ENCODE results near the gene GTF2IRD1.
"Not testable (repeated sequence)": the region's sequence is repeated elsewhere in the genome, so short reads cannot be mapped to it uniquely, and the experiment has no call there.

Gene GTF2IRD1

GRCh38 chr7:74518654-74519053, 64.9 kb downstream of the GTF2IRD1 start:
- DNase-seq: no peak

DNA sequence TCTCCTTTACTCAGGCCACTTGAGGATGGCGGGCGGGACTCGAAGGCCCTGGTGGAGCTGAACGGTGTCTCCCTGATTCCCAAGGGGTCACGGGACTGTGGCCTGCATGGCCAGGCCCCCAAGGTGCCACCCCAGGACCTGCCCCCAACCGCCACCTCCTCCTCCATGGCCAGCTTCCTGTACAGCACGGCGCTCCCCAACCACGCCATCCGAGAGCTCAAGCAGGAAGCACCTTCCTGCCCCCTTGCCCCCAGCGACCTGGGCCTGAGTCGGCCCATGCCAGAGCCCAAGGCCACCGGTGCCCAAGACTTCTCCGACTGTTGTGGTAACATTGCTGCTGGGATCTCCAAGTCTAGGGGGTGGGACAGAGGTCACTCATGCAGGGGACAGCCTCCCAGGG, 65.7 kb downstream of the GTF2IRD1 start:
- DNase-seq: no peak

GRCh38 chr7:74521855-74522254, 68.1 kb downstream of the GTF2IRD1 start:
- DNase-seq: no peak

GRCh38 chr7:74522281-74522905, 68.7 kb downstream of the GTF2IRD1 start:
- DNase-seq: no peak

GRCh38 chr7:74523015-74523414, 69.3 kb downstream of the GTF2IRD1 start:
- no peak for DNase-seq

DNA sequence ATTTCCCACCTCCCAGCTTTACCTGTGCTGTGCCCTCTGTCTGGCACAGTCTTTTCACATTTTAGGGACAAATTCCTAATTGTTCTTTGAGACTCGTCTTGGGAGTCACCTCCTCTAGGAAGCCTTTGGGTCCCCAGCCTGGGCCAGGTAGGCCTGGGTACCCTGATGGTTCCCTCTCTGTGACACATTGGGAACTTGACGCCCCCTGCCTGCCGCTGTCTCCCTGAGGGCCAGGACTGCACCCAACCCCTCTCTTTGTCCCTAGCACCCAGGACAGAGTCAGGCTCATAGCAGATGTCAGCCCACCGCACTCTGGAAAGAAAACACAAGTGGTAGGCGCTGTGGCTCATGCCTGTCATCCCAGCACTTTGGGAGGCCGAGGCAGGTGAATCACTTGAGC, 71.4 kb downstream of the GTF2IRD1 start:
- no peak for DNase-seq

- no peak for DNase-seq
Measured at GRCh38 chr7:74525881-74526280, 72.2 kb downstream of the GTF2IRD1 start.

GRCh38 chr7:74526780-74527179, 73.1 kb downstream of the GTF2IRD1 start:
- no peak for DNase-seq

DNA sequence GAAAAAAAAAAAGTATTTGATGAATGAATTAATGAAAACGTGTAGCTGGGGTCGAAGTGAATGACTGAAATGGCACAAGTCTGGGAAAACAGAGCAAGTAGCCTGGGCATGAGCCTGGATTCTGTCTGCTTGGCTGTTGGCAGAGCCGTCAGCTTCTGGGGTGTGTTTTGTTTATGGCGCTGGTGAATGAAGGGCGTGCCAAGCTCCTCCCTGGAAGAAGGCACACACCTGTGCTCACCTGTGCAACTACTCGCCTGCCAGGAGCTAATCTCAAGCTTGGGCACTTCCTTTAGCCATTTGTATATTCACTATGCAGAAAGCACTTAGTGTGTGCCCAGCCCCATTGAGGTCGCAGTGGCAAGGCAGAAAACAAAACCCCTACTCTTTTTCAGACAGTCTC, 74.1 kb downstream of the GTF2IRD1 start:
- no peak for DNase-seq

DNA sequence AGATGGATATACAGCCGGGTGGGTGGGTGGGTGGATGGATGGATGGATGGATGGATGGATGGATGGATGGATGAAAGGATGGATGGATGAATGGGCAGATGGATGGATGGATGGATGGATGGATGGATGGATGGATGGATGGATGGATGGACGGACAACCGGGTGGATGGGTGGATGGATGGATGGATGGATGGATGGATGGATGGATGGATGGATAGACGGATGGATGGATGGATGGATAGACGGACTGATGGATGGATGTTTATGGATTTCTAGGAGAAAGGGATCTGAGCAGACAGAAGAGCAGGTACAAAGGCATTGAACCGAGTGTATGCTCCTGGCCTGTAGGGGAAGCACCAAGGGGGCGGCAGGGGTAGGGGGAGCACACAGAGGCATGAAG, 75.1 kb downstream of the GTF2IRD1 start:
- not testable (repeated sequence) for DNase-seq

DNA sequence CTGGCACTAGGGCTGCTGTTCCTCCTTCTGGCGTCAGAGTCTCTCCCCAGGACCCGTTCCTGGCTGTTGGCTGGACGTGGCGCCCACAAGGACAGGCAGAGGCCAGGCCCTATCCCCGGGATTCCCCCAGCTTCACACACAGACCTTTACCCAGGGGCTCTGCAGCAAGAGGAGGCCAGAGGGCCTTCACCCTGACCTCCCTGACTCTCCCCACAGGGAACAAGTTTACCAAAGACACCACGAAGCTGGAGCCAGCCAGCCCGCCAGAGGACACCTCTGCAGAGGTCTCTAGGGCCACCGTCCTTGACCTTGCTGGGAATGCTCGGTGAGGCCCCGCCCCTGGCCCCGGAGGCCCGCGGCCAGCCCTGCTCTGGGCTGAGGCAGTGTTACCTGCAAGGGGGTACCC, 82.2 kb downstream of the GTF2IRD1 start:
- no peak for DNase-seq

DNA sequence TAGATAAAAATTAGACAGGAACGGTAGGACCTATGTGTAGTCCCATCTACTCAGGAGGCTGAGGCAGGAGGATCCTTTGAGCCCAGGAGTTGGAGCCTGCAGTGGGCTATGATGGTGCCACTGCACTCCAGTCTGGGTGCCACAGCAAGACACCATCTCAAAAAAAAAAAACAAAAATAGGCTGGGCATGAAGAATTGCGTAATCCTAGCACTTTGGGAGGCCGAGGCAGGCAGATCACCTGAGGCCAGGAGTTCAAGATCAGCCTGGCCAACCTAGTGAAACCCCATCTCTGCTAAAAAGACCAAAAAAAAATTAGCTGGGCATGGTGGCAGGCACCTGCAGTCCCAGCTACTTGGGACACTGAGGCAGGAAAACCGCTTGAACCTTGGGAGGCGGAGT, 88.2 kb downstream of the GTF2IRD1 start:
- DNase-seq: not testable (repeated sequence)

DNA sequence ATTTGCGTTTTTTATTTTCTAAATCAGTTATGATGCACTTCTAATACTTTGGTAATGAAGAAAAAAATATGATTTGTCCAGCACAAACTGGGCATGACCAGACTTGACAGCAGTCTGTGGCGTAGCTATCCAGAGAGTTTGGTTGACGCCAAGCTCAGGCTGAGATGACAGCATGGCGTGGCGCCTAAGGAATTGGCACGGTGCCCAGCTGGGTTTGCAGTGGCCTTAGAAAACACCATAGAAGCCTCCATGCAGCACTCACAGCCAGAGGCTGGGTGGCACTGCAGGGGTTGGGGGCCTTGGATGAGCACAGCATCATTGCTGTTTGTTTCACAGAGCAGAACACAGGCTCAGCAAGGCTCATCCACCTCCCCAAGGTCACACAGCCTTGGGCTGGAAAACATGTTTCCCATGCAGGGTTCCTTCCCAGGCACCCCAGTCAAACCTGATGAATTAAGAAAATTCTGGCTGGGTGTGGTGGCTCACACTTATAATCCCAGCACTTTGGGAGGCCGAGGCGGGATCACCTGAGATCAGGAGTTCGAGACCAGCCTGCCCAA, 88.9 kb downstream of the GTF2IRD1 start:
- no peak for DNase-seq

GRCh38 chr7:74544706-74545469, 91.2 kb downstream of the GTF2IRD1 start:
- peak; percentile 12 for DNase-seq

GRCh38 chr7:74545921-74546320, 92.2 kb downstream of the GTF2IRD1 start:
- no peak for DNase-seq

- DNase-seq: not testable (repeated sequence)
Measured at GRCh38 chr7:74553596-74554012, 99.9 kb downstream of the GTF2IRD1 start.

DNA sequence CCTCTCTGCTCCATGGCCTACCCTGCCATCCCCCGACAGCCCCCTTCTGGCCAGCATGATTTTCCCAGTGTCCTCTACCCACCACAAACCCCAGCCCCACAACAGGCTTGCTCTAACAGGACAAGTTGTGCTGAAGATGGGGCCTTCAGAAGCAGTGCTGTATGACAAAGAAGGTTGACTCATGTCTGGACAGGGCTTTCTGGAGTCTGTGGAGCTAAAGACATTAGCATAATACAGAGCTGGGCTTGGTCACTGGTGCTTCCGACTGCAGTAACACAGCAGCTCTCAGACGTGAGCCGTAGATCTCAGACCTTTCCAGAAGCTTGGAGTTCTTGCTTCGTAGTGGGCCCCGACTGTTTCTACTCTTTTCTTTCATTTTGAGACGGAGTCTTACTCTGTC, 100.5 kb downstream of the GTF2IRD1 start:
- DNase-seq: no peak

DNA sequence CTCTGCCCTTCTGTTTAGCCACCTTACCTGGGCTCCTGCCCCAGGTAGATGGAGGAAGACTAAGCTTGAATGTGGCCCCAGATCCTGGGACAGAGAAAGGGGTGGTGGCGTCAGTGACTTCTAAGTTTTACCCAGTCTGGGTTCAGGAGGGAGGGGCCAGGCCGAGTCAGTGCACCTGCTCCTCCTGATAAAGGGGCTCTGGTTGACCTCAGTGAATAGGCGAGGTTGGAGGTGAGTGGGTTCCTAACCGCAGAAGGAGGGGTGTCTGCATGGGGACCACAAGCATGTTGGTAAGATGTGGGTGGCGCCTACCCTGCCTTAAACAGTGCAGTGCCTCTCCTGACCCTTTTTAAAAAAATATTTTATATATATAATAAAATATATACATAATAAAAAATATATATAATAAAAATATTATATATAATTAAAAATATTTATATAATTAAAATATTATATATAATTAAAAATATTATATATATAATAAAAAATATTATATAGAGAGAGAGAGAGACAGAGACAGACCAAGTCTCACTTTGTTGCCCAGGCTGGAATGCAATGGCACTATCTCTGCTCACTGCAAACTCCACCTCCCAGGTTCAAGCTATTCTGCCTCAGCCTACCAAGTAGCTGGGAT, 106.5 kb downstream of the GTF2IRD1 start:
- no peak for DNase-seq

- no peak for DNase-seq
Measured at GRCh38 chr7:74561898-74562613, 108.3 kb downstream of the GTF2IRD1 start.

DNA sequence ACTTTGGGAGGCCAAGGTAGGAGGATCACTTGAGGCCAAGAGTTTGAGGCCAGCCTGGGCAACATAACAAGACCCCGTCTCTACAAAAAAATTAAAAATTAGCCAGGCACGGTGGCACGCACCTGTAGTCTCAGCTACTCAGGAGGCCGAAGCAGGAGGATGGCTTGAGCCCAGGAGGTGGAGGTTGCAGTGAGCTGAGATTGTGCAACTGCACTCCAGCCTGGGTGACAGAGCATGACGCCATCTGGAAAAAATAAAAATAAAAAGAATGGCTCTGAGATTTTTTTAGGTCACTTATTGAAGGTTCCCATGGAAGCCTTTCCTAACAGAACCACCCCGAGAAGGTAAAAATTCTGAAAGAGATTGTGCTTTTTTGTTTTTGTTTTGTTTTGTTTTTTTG, 109.9 kb downstream of the GTF2IRD1 start:
- DNase-seq: not testable (repeated sequence)

DNA sequence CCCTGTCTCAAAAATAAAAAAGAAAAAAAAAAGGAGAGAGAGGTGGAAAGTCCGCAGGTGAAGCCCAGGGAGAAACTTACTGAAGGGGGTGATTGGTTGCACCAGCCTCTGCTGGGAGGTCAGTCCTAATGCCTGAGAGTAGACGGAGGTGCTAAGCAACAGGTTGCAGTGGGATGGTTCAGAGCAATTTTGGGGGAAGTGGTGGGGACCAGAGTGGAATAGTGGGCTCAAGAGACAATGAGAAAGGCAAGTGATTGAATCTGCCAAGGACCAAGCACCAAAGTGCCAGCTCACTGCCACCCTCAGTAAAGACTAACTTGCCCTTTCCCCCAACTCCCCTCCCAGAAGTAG, 113.6 kb downstream of the GTF2IRD1 start:
- DNase-seq: no peak

- DNase-seq: no peak
Measured at GRCh38 chr7:74568658-74569057, 115.0 kb downstream of the GTF2IRD1 start.

DNA sequence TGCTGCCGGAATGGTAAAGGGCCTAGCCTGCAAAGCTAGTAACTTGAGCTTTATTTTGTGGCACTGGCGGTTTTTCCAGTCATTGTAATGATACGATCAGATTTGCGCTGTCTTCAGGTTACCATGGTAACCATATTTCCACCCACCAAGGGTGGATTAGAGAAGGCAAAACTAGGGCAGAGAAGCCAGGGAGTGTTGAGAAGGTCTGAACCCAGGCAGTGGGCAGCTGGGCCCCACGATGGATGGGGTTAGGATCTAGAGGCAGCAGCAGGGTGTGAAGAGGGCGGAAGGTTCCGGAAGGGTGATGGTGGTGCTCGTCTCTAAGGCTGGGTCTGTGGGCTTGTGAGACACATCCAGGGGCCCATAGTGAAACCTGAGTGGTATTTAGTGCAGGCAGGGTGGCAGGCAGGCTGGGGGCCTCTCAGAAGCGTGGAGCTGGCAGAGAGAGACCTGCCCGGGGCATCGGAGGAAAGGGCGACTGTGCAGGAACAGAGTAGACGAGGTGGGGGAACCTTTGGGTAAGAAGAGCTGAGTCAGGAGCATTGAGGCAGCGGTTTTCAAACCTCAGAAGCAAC, 115.9 kb downstream of the GTF2IRD1 start:
- DNase-seq: no peak

Measured in CD4-positive, alpha-beta T cell treated with Interferon gamma for 1 hour (primary cell).